Effector CD4-positive, alpha-beta T cell (primary cell): ENCODE results near the gene WHRN.

ENCODE experiments used
- DNase-seq: peaks from one replicate; pipeline ENCODE4 v3.0.0-alpha.2; 2020
- total RNA-seq: gene quantifications from one replicate; lab custom pipeline; 2026; lab: John Stamatoyannopoulos, UW

The WHRN gene
- 48.4 reads per million, percentile 67 among the genes with 10 or more reads in this experiment for total RNA-seq

GRCh38 chr9:114505187-114506081 is at the start of gene WHRN:
Gene WHRN (minus strand): TSS chr9:114505473. CDS start chr9:114504801, 672 bp downstream.
- DNase-seq, result peak; percentile 93

DNA sequence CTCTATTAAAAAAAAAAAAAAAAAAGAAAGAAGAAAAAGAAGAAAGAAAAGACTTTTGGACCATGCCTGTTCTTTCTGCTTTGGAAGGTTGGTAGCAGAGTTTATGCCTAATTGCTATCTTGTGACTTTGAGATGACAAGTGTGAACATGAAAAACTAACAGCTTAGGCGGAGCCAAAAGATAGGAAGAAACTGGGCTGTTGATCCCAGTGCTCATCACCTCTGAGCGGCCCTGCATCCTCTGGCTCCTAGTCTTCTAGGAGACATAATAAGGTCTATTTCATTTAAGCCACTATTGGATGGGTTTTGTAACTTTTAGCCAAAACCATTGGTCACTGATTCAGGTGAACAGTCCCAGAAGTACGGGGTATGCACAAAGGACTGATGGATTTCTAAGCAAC is 47.9 kb upstream of the WHRN start:
- no peak for DNase-seq

- DNase-seq, result no peak
These were observed 47.4 kb upstream of the WHRN start for GRCh38 chr9:114552706-114553105.

DNA sequence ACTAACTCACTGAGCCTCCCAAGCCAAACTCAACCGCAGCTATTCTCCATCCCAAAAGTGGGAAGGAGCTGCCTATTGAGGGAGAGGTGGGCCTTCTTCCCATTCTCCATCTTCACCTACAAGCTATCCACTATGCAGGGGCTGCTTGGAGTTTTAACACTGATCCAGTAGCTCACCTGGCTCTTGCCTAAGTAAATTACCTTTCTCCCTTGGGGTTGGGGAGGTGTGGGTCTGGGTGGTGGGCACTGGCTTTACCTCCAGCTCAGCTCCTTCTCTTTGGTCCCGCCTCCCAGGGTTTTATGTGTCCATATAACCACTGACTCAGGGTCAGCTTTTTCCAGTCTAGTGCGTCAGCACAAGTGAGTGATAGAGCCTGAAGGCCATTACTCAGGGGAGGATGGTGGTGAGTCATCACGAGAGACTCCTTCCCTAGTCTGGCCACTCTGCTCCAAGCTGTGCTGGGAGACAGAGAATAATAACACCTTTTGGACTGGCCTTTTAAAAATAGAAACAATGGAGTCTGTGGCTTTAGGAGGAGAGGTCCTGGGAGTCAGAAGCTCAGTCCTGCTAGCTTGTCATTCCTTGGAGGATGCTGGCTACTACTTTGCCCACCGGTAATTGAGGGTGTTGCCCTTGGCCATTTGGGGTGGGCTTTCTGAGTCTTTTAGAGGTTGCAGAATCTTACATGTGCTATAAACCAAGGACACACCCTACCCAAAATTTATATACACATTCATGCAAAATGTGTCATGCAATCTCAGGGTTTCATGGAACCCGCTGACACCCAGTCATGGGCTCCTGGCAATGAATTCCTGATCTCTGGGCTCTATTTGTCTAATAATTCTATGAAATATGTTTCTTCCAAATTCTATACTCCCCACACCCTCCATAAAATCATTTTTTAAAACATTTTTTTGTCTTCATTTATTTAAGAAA is 46.7 kb upstream of the WHRN start:
- no peak for DNase-seq

GRCh38 chr9:114549697-114550330 is 44.5 kb upstream of the WHRN start:
- DNase-seq, result no peak

DNA sequence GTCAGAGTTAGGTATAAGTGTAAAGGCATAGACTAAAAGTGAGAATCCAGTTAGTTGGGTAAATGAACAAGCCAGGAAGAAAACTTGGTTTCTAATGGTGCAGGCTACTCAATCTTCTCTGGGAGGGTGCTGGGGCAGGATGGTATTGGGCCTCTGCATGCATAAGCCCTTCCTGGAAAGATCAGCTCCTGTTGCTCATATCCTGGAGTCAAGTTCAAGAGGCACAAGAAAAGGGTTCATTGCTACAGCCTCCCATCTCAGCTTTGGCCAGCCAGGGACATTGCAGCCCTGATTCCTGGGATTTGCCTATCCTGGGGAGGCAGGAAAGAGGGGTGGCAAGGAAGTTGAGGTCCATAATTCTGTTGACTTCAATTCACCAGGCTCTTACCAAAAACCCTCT is 41.6 kb upstream of the WHRN start:
- DNase-seq, result no peak

GRCh38 chr9:114545055-114545454 is 39.8 kb upstream of the WHRN start:
- no peak for DNase-seq

- no peak for DNase-seq
These were observed 34.6 kb upstream of the WHRN start for GRCh38 chr9:114539701-114540380.

DNA sequence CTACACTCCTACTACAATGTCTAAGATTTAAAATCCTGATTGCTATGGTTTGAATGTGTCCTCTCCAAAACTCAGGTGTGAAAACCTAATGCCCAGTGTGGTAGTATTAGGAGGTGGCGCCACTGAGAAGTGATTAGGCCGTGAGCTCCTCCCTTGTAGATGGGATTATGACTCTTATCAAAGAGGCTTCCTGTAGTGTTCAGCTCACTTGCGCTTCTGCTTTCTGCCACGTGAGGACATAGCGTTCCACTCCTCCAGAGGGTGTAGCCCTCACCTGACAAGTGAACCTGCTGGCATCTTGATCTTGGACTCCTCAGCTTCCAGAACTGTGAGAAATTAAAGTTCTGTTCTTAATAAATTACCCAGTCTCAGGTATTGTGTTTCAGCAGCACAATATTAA is 33.0 kb upstream of the WHRN start:
- no peak for DNase-seq

- DNase-seq, result no peak
These were observed 27.4 kb upstream of the WHRN start for GRCh38 chr9:114532561-114533237.

GRCh38 chr9:114529285-114529684 is 24.0 kb upstream of the WHRN start:
- no peak for DNase-seq

GRCh38 chr9:114526807-114527206 is 21.5 kb upstream of the WHRN start:
- DNase-seq, result no peak

DNA sequence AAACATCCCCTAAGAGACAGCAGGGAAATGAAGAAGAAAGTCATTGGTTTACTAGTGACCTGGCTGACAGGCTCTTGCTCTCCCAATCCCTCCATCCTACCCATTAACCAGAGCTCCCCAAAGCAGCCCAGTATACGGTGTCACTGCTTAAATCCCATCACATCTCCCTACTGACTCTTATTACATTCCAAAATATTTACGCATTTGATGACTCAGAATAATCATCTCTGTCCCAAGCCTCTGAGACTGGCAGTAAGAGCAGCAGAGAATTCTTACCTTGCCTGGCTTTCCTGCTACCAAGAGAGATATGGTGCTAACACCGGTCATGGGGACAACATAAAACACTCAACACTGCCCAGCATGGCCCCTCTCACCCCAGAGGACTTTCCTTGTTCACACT is 20.2 kb upstream of the WHRN start:
- no peak for DNase-seq

DNA sequence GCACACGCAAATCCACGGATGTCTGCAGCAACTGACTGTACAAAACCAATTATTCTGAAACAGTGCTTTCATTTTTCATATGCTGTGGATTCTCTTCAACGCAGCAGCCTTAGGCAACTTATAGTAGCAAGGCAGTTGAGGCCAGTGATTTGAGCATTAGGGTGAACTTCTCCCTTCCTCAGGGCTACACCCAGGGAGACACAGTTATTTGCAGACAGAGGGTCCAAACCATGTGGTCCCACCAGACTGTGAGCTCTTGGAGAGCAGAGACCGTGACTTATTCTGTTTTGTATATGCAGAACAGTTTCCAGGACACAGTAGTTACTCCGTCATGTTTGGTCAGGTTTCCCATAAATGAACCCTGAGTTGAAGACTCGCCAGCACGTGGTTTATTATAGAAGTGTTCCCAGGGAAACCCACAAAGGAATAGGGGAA is 19.0 kb upstream of the WHRN start:
- DNase-seq, result no peak

GRCh38 chr9:114522847-114523246 is 17.6 kb upstream of the WHRN start:
- no peak for DNase-seq

DNA sequence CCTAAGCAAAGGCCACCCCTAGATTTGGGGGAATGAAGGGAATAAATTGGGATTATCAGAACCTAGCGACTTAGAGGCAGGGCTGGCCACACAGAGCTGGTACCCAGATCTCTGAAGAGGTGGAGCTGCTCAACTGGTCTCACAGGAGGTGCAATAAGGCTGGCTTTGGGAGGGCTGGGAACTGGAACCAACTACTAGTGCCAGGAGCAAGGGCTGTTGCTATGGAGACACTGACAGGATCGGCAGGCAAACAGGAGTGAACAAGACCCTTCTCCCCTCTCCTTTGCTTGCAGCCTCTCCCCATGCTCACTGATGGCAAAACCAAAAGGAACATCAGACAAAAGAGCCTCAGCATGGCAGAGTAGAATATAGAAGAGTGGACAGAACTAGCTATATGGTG is 17.0 kb upstream of the WHRN start:
- no peak for DNase-seq

DNA sequence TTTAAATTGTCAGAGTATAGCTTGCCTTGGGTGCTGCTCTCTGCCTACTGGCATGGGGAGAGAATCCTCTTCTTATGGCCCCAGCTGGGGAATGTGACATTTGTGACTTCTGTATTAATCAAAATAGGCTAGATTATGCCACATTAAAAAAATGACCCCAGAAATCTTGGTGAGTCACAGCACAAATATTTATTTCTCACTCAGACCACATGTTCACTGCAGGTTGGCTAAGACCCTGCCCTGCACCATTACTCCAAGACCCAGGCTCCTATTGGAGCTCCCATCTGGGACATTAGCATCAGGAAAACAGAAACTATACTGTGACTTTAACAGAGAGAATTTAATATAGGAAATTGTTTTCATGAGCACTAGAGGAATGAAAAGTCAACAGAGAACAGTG is 16.6 kb upstream of the WHRN start:
- DNase-seq, result no peak

- no peak for DNase-seq
These were observed 13.3 kb upstream of the WHRN start for GRCh38 chr9:114518599-114519022.

GRCh38 chr9:114518120-114518519 is 12.8 kb upstream of the WHRN start:
- DNase-seq, result no peak

GRCh38 chr9:114516913-114517312 is 11.6 kb upstream of the WHRN start:
- no peak for DNase-seq

DNA sequence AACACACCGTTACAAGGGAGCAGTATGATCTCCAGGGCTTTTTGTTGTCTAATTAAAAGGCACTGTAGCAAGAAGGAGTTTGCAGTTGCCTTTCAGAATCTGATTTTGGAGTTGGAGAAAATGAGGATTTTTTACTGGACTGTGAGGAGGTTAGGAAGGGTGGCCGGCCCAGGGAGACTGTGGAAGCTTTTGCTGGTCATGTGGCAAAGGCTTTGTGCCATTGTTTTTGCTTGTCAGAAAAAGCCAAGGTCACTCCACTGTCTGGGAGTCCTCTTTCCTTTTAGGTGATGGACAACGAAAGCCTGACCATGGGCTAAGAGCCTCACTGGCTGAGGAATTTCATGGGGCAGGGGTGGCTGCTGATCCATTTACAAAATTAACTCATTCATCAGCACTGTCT is 10.3 kb upstream of the WHRN start:
- no peak for DNase-seq

DNA sequence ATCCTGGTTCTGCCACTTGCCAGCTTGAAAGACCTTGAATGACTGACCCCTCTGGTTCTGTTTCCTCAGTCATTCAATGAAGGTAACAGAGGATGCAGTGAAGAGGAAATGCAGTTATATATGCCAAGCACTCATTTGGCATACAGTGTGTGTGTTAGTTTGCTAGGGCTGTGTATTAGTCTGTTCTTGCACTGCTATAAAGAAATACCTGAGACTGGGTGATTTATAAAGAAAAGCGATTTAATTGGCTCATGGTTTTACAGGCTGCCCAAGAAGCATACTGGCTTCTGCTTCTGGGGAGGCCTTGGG is 8.6 kb upstream of the WHRN start:
- DNase-seq, result no peak
